ENCODE measurements around the gene LCN9. TPM values are rescaled to one million over a fixed set of nuclear protein-coding genes. Genes with fewer than 3 reads are reported as not detected.

LCN9 gene
- total and polyA plus RNA-seq, 2 donors from 2014 or later = not detected

DNA sequence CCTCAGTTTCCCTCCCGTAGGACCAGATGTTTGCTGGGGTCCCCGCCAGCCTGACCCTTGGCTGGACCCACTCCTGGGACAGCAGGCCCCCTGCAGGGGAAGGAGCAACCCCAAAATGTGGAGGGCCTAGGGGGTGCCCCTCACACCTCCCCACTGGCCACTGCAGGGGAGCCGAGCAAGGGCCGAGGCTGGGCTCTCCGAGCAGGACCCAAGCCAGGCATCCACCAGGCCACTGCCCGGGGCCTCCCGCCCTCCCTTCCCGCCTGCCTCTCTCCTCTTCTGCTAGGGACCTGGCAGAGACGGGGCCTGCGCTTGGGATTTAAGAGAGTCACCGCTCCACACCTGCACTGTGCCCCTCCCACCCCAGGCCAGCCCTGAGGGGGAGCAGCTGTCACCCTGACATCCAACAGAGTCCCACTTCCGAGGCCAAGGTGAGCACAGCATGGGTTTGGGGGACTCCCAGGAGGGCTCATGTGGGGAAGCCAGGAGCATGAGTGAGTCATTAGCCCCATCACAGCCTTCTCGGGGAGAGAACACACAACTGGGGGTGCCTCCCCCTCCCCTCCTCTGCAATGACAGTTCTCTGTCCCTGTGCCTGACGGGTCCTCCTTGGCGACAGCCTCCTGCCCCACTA lies 20.4 kb downstream of the LCN9 start:
- H3K4me3 ChIP-seq (ENCODE audit: low read length in 3 of 3) = no peak overlapping the region
- no peaks in the 10 kb centered on the region for H3K36me3 ChIP-seq (ENCODE audit: control insufficient read depth in 2 of 3, insufficient read depth in 3 of 3, low read length in 3 of 3)
- no peak for DNase-seq
- intact Hi-C loops (cut with DNase I) = no loop called here
- no peak overlapping the region for H3K9ac ChIP-seq (ENCODE audit: low read length in 3 of 3)
- FAIRE-seq = no peak
- TF ChIP-seq, protein P1, sequence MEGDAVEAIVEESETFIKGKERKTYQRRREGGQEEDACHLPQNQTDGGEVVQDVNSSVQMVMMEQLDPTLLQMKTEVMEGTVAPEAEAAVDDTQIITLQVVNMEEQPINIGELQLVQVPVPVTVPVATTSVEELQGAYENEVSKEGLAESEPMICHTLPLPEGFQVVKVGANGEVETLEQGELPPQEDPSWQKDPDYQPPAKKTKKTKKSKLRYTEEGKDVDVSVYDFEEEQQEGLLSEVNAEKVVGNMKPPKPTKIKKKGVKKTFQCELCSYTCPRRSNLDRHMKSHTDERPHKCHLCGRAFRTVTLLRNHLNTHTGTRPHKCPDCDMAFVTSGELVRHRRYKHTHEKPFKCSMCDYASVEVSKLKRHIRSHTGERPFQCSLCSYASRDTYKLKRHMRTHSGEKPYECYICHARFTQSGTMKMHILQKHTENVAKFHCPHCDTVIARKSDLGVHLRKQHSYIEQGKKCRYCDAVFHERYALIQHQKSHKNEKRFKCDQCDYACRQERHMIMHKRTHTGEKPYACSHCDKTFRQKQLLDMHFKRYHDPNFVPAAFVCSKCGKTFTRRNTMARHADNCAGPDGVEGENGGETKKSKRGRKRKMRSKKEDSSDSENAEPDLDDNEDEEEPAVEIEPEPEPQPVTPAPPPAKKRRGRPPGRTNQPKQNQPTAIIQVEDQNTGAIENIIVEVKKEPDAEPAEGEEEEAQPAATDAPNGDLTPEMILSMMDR (IDR thresholded peaks at IDR 0.05; ENCODE audit: borderline replicate concordance, extremely low read depth, insufficient read depth) = no peak
- no peaks in the 10 kb centered on the region for H3K27me3 ChIP-seq (ENCODE audit: control insufficient read depth, insufficient read depth, low read length)
- no peaks in the 10 kb centered on the region for H3K4me1 ChIP-seq (ENCODE audit: control insufficient read depth in 2 of 3, insufficient read depth in 2 of 3, low read depth in 1 of 3, low read length in 3 of 3)
- H3K27ac ChIP-seq (ENCODE audit: low read depth in 2 of 2, low read length in 2 of 2) = no peak overlapping the region
- no peaks in the 10 kb centered on the region for H3K9me3 ChIP-seq (ENCODE audit: control insufficient read depth in 2 of 3, insufficient read depth in 1 of 3, low read length in 3 of 3)

DNA sequence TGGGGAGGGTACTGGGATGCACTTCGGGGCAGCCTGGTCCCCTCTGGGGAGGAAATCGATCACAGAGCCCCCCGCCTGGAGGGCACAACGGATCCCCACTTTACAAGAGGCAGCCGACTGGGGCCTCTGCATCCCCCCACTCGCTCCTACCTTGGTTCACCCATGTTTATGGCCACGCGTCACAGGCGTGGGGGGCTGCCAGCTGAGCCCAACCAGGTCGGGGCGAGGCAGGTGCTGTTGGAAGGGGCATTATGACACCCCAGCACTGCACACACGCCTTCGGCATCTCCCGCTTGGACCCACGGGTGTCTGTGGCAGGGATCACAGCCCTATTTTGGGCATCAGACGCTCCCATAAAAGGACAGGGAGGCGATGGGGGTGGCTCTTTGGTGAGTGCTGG lies 21.6 kb downstream of the LCN9 start:
- H3K27ac ChIP-seq (ENCODE audit: low read depth in 2 of 2, low read length in 2 of 2) = no peak overlapping the region
- no peaks in the 10 kb centered on the region for H3K9me3 ChIP-seq (ENCODE audit: control insufficient read depth in 2 of 3, insufficient read depth in 1 of 3, low read length in 3 of 3)
- H3K9ac ChIP-seq (ENCODE audit: low read length in 3 of 3) = no peak overlapping the region
- intact Hi-C loops (cut with DNase I) = no loop called here
- FAIRE-seq (no peak), DNase-seq (no peak)
- no peaks in the 10 kb centered on the region for H3K27me3 ChIP-seq (ENCODE audit: control insufficient read depth, insufficient read depth, low read length)
- H3K4me3 ChIP-seq (ENCODE audit: low read length in 3 of 3) = no peak overlapping the region
- TF ChIP-seq, protein P1 (IDR thresholded peaks at IDR 0.05; ENCODE audit: borderline replicate concordance, extremely low read depth, insufficient read depth) = no peak
- no peaks in the 10 kb centered on the region for H3K36me3 ChIP-seq (ENCODE audit: control insufficient read depth in 2 of 3, insufficient read depth in 3 of 3, low read length in 3 of 3)
- H3K4me1 ChIP-seq (ENCODE audit: control insufficient read depth in 2 of 3, insufficient read depth in 2 of 3, low read depth in 1 of 3, low read length in 3 of 3) = no peaks in the 10 kb centered on the region

DNA sequence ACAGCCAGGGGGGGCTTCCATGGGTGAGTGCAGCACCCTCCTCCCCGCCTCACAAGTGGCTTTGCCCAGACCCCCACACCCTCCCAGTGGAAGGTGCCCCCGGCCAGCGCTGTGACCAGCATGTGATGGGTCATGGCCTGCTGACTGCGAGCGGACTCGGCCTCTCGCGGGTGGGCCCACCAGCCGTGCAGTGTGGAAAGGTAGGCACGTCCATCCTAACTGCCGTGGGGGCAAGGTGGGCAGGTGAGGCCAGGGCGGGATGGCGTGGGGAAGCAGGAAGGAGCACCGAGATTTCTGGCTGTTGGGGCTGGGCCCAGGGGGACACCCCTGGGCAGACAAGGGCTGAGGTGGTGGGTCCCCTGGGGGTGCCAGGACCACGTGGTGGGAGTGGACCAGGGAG lies 24.1 kb downstream of the LCN9 start:
- H3K9me3 ChIP-seq (ENCODE audit: control insufficient read depth in 2 of 3, insufficient read depth in 1 of 3, low read length in 3 of 3) = no peaks in the 10 kb centered on the region
- no peaks in the 10 kb centered on the region for H3K36me3 ChIP-seq (ENCODE audit: control insufficient read depth in 2 of 3, insufficient read depth in 3 of 3, low read length in 3 of 3)
- TF ChIP-seq, protein P1 (IDR thresholded peaks at IDR 0.05; ENCODE audit: borderline replicate concordance, extremely low read depth, insufficient read depth) = no peak
- no peak overlapping the region for H3K4me3 ChIP-seq (ENCODE audit: low read length in 3 of 3)
- FAIRE-seq (no peak), DNase-seq (no peak)
- no peaks in the 10 kb centered on the region for H3K4me1 ChIP-seq (ENCODE audit: control insufficient read depth in 2 of 3, insufficient read depth in 2 of 3, low read depth in 1 of 3, low read length in 3 of 3)
- no peaks in the 10 kb centered on the region for H3K27me3 ChIP-seq (ENCODE audit: control insufficient read depth, insufficient read depth, low read length)
- H3K9ac ChIP-seq (ENCODE audit: low read length in 3 of 3) = no peak overlapping the region
- intact Hi-C loops (cut with DNase I) = no loop called here
- H3K27ac ChIP-seq (ENCODE audit: low read depth in 2 of 2, low read length in 2 of 2) = no peak overlapping the region

DNA sequence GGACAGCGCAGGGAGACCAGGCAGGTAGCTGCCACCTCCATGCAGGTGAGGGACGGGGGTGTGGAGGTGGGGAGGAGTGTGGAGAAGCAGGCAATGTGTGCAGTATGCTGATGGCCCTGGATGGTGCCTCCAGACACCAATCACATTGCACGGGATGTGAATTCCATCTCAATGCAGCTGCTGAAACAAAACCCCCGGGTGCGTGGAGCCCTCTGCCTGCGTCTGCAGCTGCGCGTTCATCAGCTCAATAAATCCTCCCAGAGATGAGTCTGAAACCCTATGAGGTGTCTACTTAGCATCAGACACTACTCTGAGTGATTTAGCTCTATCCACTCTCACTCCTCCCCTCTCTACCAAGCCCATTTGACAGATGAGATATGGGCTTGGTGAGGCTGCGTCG lies 25.9 kb downstream of the LCN9 start:
- Histone ChIP-seq H3K36me3 (ENCODE audit: control insufficient read depth in 2 of 3, insufficient read depth in 3 of 3, low read length in 3 of 3) (no peaks in the 10 kb centered on the region), H3K27ac (ENCODE audit: low read depth in 2 of 2, low read length in 2 of 2) (no peak overlapping the region), H3K9me3 (ENCODE audit: control insufficient read depth in 2 of 3, insufficient read depth in 1 of 3, low read length in 3 of 3) (no peaks in the 10 kb centered on the region), H3K4me3 (ENCODE audit: low read length in 3 of 3) (no peak overlapping the region), H3K4me1 (ENCODE audit: control insufficient read depth in 2 of 3, insufficient read depth in 2 of 3, low read depth in 1 of 3, low read length in 3 of 3) (no peaks in the 10 kb centered on the region), H3K27me3 (ENCODE audit: control insufficient read depth, insufficient read depth, low read length) (no peaks in the 10 kb centered on the region), H3K9ac (ENCODE audit: low read length in 3 of 3) (no peak overlapping the region)
- FAIRE-seq (no peak), DNase-seq (no peak)
- intact Hi-C loops (cut with DNase I) = no loop called here
- TF ChIP-seq, protein P1 (IDR thresholded peaks at IDR 0.05; ENCODE audit: borderline replicate concordance, extremely low read depth, insufficient read depth) = no peak
